HepG2 (cell line): Measurements from ENCODE around the gene SSH3. TPM values are rescaled to one million over a fixed set of nuclear protein-coding genes. Genes with fewer than 3 reads are reported as not detected.

Experiments
- CREB1 ChIP-seq, 2 experiments: fragments of 450-650 bp in 1 of 2; IDR thresholded peaks; 2 replicates each; pipeline ENCODE4 v1.6.1; 2016 to 2017; ENCODE audit warnings: control low read depth in 1 of 2, mild to moderate bottlenecking in 1 of 2, missing compliant biosample characterization in 1 of 2, missing genetic modification characterization in 1 of 2
- CSRNP1 ChIP-seq: sonication (generic); formaldehyde crosslinking; IDR thresholded peaks from 2 replicates; pipeline ENCODE4 v1.8.1; 2023; ENCODE audit warnings: mild to moderate bottlenecking, missing genetic modification reagents
- FLYWCH1 ChIP-seq: sonication (generic); formaldehyde crosslinking; IDR thresholded peaks from 2 replicates; pipeline ENCODE4 v1.8.1; 2023; ENCODE audit warnings: mild to moderate bottlenecking, missing genetic modification reagents
- HOMEZ ChIP-seq: IDR thresholded peaks from 2 replicates; pipeline ENCODE4 v1.6.1; 2016; ENCODE audit warnings: low read depth
- HOXA3 ChIP-seq: sonication (generic); formaldehyde crosslinking; IDR thresholded peaks from 2 replicates; pipeline ENCODE4 v1.5.0; 2020; ENCODE audit warnings: missing genetic modification reagents
- KLF16 ChIP-seq, 2 experiments: sonication (generic) in 1 of 2; formaldehyde crosslinking in 1 of 2; IDR thresholded peaks; 2 replicates each; pipeline versions ENCODE4 v1.6.1 to v1.8.0; 2016 to 2023; ENCODE audit warnings: missing genetic modification reagents in 2 of 2, missing compliant biosample characterization in 1 of 2
- MZF1 ChIP-seq: sonication (generic); formaldehyde crosslinking; IDR thresholded peaks from 2 replicates; pipeline ENCODE4 v1.8.1; 2023; ENCODE audit warnings: mild to moderate bottlenecking, missing genetic modification reagents, borderline replicate concordance
- NPAS2 ChIP-seq: sonication (generic); formaldehyde crosslinking; IDR thresholded peaks from 2 replicates; pipeline ENCODE4 v1.8.0; 2022; ENCODE audit warnings: mild to moderate bottlenecking, missing genetic modification reagents, borderline replicate concordance
- PHF8 ChIP-seq: sonication (generic); formaldehyde crosslinking; IDR thresholded peaks from 2 replicates; pipeline ENCODE4 v1.5.0; 2020; ENCODE audit warnings: missing genetic modification reagents
- TEAD3 ChIP-seq: optimal IDR thresholded peaks from 2 replicates; pipeline ENCODE3; 2016; ENCODE audit warnings: borderline replicate concordance
- ZMAT3 ChIP-seq: sonication (generic); formaldehyde crosslinking; conservative IDR thresholded peaks from 2 replicates; pipeline ENCODE4 v1.7.0; 2021; ENCODE audit warnings: missing genetic modification reagents
- ZSCAN30 ChIP-seq: sonication (generic); formaldehyde crosslinking; IDR thresholded peaks from 2 replicates; pipeline ENCODE4 v1.5.0; 2020; ENCODE audit warnings: mild to moderate bottlenecking, missing genetic modification reagents
- polyA plus RNA-seq, 8 experiments: library from polyadenylated mRNA; depleted of rRNA in 3 of 8; stranded (reverse) in 7 of 8; unstranded in 1 of 8; fragments of >200 nt; fragmentation: Illumina TruSeq in 4 of 8; extraction: Trizol in 4 of 8; gene quantifications; 2 replicates each; pipeline versions ENCODE4 v1.2.1 to v1.2.3, GENCODE V29; 2011 to 2016; ENCODE audit warnings: low read depth in 4 of 8, missing spikeins in 1 of 8, mixed read lengths in 1 of 8; ENCODE audit not compliant: insufficient read depth in 1 of 8
- total RNA-seq, 5 experiments: library from RNA; depleted of rRNA; stranded (reverse); fragments of >200 nt; fragmentation: Illumina TruSeq; extraction: Trizol; gene quantifications; 2 replicates each; pipeline ENCODE4 v1.2.3, GENCODE V29; 2016; ENCODE audit warnings: low read depth in 1 of 5
- TF ChIP-seq, protein P1 (sequence below): sonication (generic); formaldehyde crosslinking; IDR thresholded peaks from 2 replicates; pipeline ENCODE4 v1.4.0; 2020; ENCODE audit warnings: missing genetic modification reagents
- TF ChIP-seq, protein P2 (sequence below): sonication (generic); formaldehyde crosslinking; IDR thresholded peaks from 2 replicates; pipeline ENCODE4 v1.4.0; 2020; ENCODE audit warnings: missing genetic modification reagents, borderline replicate concordance
- TF ChIP-seq, protein P3 (sequence below): sonication (generic); formaldehyde crosslinking; IDR thresholded peaks from 2 replicates; pipeline ENCODE4 v1.5.0; 2020; ENCODE audit warnings: missing genetic modification reagents, mild to moderate bottlenecking, borderline replicate concordance

The SSH3 gene
- total and polyA plus RNA-seq, 2 of the 13 experiments (the other 11 are each of a cell fraction or from before 2014, with no cell fraction given): 12.4 to 18.8 TPM

DNA sequence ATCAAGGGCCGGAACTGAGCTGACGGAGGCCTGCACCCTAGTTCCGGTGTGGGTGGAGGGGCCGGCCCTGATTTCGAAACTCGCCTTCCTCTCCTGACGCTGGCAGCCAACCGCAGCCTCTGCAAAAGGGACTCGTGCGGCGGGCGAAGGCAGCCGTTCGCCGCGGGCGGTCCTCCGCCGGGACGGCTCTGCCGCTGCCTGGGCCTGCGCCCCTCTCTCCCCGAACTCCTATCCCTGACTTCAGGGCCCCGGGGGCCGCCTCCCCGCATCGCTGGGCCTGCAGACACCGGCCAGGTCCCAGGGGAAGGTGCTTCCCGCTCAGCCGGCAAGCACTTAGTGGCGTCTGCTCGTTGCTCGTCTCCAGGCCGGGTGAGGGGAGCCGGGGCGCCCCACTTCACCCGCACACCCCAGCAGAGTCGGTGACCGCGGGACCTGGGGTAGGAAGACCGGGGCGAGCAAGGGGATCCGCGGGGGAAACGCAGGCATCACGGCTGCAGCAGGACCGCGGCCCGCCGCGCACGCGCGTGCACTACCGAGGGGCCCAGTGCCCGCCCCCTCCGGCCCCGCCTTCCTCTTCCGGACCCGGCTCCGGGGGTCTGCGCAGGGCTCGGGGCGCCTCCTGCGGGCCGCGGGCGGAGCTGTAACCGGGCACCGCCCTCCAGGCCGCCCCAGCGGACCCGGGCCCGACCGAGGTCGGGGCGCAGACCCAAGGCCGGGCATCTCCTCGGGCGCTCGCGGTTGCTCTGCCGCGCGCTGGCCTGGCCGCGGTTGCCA is 14.7 kb upstream of the SSH3 start (continued):
- TF ChIP-seq, protein P1, sequence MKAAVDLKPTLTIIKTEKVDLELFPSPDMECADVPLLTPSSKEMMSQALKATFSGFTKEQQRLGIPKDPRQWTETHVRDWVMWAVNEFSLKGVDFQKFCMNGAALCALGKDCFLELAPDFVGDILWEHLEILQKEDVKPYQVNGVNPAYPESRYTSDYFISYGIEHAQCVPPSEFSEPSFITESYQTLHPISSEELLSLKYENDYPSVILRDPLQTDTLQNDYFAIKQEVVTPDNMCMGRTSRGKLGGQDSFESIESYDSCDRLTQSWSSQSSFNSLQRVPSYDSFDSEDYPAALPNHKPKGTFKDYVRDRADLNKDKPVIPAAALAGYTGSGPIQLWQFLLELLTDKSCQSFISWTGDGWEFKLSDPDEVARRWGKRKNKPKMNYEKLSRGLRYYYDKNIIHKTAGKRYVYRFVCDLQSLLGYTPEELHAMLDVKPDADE (CRISPR knock-in tag): no peak; the same call in 1 of the 2 replicates
- peak; percentile 85 for TF ChIP-seq PHF8
- TF ChIP-seq, protein P2, sequence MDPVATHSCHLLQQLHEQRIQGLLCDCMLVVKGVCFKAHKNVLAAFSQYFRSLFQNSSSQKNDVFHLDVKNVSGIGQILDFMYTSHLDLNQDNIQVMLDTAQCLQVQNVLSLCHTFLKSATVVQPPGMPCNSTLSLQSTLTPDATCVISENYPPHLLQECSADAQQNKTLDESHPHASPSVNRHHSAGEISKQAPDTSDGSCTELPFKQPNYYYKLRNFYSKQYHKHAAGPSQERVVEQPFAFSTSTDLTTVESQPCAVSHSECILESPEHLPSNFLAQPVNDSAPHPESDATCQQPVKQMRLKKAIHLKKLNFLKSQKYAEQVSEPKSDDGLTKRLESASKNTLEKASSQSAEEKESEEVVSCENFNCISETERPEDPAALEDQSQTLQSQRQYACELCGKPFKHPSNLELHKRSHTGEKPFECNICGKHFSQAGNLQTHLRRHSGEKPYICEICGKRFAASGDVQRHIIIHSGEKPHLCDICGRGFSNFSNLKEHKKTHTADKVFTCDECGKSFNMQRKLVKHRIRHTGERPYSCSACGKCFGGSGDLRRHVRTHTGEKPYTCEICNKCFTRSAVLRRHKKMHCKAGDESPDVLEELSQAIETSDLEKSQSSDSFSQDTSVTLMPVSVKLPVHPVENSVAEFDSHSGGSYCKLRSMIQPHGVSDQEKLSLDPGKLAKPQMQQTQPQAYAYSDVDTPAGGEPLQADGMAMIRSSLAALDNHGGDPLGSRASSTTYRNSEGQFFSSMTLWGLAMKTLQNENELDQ (CRISPR knock-in tag): 0 out of 2 replicates have a peak, but pooled peaks have one; percentile 43
- TF ChIP-seq ZMAT3: peak; percentile 77; the same call in 1 of the 2 replicates
- TF ChIP-seq, protein P3, sequence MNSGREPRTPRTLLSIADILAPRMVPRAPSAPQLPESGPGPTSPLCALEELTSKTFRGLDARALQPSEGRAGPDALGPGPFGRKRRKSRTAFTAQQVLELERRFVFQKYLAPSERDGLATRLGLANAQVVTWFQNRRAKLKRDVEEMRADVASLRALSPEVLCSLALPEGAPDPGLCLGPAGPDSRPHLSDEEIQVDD: no peak
- no peak for TF ChIP-seq FLYWCH1
- no peak for TF ChIP-seq ZSCAN30 (CRISPR knock-in tag)
- no peak for TF ChIP-seq NPAS2 (CRISPR knock-in tag)
- TF ChIP-seq TEAD3 (CRISPR knock-in tag): no peak
- peak in 1 of 2 experiments; percentile 83; a peak in 2 of 4 replicates for TF ChIP-seq KLF16 (CRISPR knock-in tag; IDR thresholded peaks at IDR 0.05)
- peak; percentile 90; the same call in 1 of the 2 replicates for TF ChIP-seq CSRNP1 (CRISPR knock-in tag)
- peak; percentile 62 for TF ChIP-seq HOXA3 (CRISPR knock-in tag)
- TF ChIP-seq HOMEZ (CRISPR knock-in tag): peak; percentile 3; the same call in 1 of the 2 replicates
- 0 out of 2 replicates have a peak, but pooled peaks have one; percentile 7 for TF ChIP-seq MZF1
- TF ChIP-seq CREB1 (IDR thresholded peaks at IDR 0.05): no peak
- TF ChIP-seq CREB1 (CRISPR knock-in tag; IDR thresholded peaks at IDR 0.05): no peak
